Activated T-cell treated with anti-CD3 and anti-CD28 coated beads for 24 hours (primary cell): ENCODE measurements around the gene ADGRF5.
A peak's percentile ranks its signal among the peaks of the same experiment; 100 is the strongest.
"Not testable (repeated sequence)": the region's sequence is repeated elsewhere in the genome, so short reads cannot be mapped to it uniquely, and the experiment has no call there.

Source experiments
- DNase-seq: peaks from one replicate; pipeline ENCODE4 v3.0.0-alpha.2; 2020; ENCODE audit warnings: low read depth

Gene ADGRF5

DNA sequence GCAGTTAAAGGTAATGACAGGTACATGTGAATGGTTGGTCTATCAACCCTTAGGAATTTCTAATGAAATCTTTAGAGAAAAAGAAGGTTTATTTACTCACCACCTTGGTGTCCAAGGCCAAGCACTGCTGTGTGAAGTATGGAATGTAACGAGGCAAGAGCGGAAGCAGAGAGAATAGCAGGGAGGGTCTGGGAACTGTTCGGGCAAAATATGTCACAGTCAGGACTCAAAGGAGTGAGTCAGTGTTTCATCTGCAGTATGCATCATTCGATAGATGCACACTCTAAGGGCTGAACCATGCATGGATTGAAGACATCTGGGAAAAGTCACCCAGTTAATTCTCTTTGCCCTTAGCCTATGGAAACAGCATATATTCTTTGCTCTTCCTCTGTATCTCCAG, 33.2 kb downstream of the ADGRF5 start:
- no peak for DNase-seq

DNA sequence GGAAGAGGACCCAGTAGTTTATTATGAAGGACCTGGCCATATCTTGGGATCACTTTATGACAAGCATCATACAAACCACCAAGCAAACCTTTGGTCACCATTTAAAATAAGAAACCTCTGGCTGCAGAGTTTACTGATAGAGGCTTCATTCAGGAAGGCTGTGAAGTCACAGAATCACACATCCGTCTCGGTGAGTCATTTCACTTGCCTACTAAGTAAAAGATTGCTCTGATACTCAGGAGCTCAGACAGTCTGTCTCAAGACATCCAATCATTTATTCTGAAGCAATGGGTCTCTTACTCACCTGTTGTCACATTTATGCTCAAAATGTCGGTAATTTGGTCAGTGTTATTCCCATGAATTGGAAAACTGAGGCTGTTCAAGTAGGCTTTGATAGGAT, 33.7 kb downstream of the ADGRF5 start:
- DNase-seq = no peak

DNA sequence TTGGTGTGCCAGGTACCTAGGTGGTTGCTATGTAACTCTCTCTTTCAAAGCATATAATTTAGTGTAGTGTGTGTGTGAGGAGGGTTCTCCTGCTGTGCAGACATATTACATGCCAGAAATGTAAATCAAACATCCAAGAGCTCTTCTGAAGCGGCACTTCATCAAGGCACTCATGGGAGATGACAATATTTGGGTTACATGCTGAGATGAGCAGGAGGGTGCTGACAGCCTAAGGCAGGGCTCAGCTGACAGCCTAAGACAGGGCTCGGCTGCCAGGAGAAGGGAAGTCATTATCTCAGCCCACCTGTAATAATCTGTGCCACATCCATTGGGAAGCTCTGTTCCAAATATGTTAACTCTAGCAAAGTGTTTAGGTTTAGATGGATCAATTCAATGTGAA, 39.1 kb downstream of the ADGRF5 start:
- no peak for DNase-seq

DNA sequence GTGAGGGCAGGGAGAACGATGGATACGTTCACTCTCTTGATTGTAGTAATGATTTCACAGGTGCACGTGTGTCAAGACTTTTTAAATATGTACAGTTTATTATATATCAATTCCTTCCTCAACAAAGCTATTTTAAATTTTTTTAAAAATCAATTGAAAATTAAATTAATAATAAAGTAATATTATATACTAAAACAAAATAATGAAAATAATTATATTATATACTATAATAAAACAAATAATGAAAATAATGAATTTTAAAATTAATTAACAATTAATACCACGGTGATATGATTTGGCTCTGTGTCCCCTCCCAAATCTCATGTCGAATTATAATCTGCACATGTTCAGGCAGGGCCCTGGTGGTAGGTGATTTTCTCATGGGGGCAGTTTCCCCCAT, 42.7 kb downstream of the ADGRF5 start:
- DNase-seq = no peak

DNA sequence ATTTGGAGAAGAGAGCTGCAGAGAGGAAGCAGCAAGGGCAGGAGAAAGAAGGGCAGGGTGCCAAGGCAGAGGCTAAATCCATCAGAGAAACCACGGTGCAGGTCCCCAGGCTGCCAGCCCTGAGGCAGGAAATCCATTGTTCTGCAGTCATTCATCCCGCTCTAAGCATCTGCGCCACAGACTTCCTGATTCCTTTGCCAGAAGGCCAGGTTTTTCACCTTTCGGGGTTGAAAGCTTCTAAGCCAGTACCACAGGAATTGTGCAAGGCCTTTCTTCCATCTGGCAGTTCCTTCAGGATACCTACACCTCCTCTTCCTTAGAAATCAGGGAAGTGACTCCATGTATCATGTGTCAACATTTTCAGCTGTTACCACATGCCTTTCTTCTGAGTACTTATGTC, 45.6 kb downstream of the ADGRF5 start:
- DNase-seq = no peak

DNA sequence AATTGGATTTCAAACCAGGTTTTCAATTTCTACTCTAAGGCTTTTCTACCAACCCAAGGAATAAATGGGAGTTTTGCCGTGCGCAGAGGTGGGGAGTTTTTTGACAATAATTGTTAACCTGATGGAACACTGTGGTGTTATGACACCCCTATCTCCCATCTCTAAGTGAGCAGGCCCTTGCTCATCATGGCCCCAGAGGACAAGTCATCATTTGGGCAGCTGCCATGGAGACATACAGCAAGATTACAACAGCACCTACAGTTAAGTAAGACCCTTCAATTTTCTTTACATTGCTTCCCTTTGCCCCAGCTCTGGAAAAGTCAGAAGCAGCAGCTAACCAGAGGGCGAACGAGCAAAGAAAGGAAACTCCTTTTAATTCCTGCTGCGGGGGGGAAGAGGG, 54.3 kb downstream of the ADGRF5 start:
- DNase-seq = no peak

DNA sequence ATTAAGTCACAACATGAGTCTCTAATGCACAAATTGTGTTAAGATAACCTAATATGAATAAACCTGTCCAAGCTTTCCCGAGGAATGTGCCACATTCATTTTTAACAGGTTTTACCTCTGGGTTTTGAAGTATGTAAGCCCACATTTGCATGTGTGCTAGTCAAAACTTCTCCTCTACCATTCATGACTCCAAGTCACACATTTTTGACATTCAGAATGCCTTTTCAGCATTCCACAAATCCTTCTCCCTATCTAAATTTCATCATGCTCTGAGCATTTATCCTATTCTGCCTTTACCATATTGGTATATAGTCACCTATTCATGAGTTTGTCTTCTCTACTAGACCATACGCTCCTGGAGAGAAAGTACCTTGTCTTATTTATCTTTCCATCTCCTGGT, 56.5 kb downstream of the ADGRF5 start:
- DNase-seq = no peak

DNA sequence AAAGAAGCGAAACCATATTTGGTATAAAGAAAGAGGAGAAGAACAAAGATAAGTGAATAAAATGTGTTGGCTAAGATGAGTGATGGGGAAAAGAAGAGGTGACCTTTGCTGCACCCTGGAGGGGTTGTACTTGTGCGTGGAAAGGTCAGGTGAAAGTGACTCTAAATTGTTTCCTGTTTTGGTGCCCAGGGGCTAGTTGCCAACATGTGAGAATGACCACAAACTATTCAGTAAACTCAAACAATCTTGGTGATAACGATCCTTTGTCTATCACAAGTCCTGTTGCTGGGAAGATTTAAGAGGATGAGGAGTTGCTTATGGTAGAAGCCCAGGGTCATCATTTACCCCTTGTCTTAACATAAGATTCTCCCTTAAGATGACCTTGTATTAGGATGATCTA, 57.9 kb downstream of the ADGRF5 start:
- no peak for DNase-seq

DNA sequence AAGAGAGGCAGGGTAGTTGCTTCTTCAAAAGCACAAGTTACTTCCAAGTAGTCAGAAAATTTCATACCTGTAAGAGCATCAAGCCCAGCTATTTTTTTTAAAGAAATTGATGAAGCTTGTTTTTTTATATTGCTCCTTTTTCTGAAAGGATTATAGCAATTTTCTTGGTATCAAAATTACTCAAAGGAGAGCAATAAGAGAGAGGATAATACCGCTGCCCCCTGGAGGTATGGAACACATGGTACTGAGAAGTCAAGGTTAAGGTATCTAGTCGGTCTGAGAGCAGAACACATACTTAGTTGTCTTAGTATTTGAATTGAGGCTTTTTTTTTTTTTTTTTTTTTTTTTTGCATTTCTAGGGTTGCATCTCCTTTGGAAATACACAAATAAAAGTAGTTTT, 59.4 kb downstream of the ADGRF5 start:
- DNase-seq = no peak

DNA sequence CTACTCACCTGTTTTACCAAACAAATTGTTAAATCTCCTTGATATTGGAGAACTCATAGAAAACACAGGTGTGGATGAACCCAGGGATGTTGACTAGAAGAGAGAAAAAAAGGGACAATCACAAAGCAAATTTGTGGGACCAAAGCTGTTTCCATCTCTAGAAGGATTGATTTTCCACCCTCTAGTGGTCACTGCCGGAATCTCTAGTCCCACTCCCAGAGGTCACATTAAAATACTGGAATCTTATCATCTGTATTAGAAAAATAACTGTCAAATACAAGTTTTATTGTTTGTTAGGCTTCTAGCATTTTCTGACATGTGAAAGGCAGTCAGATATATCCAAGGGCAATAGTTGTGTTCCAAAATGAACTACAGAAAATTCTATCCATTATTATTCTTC, 65.8 kb downstream of the ADGRF5 start:
- DNase-seq = not testable (repeated sequence)

DNA sequence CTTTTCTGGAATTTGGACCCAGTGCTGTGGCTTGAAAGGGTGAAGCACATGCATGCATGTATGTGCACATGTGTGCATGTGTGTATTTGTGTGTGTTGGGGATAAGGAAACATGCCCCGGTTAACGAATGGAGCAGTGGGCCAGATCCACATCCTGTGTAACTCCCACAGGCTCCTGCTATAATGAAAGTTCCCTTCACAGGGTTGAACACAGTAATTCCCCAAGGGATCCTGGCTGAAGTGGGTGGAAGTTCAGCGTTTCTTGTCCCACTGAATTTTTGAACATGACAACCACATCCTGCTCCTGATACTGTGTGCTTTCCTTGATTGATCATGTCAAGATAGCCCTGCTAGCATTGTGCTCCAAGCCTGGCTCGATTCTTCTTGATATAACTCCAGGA, 70.2 kb downstream of the ADGRF5 start:
- DNase-seq = not testable (repeated sequence)

DNA sequence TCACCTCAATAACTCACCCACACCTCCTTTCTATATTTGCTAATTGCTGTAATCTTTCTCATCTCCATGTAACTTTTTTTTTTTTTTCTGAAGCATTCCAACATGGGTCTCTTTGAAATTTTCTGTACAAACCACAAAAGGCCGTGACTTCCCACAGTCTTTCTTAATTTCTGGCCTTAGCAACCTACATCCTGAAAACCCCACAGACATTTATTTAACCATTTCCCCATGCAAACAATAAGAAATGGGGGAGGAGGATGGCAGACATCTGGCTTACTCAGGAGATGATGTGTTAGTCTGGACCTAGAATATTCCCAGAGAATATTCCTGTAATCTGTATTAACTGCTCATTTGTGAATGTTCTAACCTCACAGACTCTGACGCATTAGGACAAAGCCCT, 70.9 kb downstream of the ADGRF5 start:
- no peak for DNase-seq

DNA sequence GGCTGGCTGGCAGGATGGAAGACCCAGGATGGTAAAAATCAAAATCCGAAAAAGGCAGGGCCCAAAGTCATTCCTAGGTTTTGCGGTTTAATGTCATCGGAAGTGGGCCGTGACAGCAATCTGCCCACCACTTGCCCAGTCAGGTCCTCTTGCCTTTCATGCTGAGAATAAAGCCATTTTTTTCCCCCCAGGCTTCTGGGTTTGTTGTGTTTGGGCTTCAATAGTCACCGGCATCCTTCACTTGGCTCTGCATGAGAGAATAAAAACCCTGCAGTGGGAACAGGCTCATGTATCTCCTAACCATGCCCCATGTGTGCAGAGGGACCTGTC, 72.4 kb downstream of the ADGRF5 start:
- no peak for DNase-seq

DNA sequence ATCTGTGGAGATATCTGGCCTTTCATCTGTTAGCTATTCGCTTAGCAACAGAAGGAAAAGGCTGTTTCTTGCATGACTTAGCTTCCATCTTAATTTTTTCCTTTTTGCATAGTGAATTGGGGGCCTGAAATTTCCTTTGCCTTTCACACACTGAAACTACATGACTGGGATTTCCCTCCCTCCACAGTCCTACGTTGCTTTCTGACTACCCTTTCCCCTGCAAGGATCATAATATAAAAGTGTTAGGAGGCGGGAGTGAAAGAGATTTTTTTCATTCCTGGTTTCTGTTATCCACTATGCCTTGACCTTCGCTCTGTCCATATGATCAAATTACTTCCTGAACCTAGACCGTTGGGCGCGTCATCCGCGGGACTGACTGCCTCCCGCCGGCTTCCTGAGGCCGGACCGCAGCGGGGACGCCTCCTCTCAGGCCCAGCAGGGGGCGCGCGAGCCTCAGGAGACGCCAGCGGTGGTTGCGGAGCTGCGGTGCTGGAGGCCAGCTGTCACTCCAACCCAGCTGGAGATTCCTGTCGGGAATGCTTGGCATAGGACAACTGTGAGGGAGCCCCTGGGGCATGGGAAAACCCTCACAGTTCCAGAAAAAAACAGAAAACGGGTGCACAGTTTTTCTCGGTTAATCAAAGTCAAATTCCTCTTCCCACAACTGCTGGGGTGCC, 72.9 kb downstream of the ADGRF5 start:
- DNase-seq = peak; percentile 53

DNA sequence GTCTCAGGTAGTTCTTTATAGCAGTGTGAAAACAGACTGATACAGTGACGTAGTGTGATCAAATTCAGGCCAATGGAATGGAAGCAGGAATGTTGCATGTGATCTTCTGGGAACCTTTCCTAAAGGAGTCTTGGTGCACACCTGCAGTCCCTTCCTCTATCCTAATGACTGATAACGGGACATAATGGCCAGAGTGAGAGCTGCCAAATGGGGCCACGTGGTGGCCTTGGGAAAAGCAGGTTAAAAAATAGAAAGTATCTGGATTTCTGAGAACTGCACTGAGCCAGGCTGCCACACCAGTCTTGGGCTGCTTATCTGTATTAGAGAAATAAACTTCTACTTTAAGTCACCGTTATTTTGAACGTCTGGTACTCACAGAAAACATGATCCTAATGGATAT, 76.6 kb downstream of the ADGRF5 start:
- no peak for DNase-seq

DNA sequence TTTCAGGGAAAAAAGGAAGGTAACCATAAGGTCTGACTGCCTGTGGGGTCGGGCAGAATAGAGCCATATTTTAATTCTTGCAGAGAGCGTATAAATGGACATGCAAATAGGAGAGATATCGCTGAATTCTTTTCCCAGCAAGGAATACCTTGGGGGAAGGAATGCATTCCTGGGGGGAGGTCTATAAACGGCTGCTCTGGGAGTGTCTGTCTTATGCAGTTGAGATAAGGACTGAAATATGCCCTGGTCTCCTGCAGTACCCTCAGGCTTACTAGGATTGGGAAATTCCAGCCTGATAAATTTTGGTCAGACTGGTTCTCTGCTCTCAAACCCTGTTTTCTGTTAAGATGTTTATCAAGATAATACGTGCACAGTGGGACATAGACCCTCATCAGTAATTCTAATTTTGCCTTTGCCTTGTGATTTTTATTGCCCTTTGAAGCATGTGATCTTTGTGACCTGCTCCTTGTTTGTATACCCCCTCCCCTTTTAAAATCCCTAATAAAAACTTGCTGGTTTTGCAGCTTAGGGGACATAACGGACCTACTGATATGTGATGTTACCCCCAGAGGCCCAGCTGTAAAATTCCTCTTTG, 79.4 kb downstream of the ADGRF5 start:
- DNase-seq = not testable (repeated sequence)

DNA sequence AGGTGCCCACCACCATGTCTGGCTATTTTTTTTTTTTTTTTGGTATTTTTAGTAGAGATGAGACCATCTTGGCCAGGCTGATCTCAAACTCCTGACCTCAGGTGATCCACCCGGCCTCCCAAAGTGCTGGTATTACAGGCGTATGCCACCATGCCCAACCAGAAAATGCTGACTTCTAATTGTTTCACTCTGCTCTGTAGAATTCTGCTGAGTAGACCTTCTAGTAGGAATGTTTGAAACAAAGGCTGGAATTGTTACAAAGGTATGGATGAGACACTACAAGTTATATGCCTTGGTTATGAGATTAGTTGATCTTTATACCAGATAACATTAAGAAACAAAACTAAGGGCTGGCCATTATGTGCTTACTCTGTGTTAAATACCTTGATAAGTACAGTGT, 83.7 kb downstream of the ADGRF5 start:
- DNase-seq = no peak

DNA sequence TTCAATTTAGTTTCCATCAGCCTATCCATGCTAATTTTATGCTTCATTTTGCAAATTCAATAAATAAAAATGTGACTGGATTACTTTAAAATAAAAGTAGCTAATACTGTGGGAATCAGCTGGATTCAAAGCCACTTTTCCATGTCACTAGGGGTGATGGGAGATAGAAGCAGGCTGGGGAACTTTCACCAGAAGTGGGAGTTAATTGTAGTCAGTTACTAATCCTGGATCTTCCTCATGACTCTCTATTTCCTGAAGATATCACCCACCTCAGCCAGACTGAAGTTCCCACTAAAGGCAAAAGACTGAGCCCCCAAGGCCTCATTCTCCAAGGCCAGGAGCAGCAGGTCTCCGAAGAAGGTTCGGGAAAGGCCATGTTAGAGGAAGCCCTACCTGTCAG, 86.7 kb downstream of the ADGRF5 start:
- DNase-seq = not testable (repeated sequence)

DNA sequence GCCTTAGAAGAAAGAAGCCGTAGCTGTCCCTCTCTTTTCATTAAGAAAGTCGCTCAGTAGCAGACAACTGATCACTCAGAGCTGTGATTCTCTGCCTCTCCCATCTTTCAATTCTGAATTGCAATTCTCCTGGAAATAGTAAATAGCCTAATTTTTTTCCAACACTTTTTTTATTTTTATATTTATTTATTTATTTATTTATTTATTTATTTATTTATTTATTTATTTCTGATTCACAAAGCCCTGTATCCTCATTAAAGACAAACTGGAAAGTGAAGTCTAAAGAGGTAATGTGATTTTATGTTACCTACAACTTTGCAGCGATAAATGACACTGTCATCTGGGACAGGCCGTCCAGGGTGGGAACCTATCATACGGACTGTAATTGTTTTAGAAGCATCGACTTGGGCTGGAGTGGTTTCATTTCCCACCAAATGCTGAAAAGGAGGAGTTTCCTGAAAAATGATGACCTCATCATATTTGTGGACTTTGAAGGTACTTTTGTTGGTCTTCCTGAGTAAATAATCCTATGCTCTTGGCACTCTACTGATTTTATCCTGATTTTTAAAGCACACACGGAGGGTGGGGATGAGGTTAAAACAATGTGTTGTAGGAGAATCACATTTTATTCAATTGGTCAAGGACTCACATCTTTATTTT, 87.4 kb downstream of the ADGRF5 start:
- DNase-seq = not testable (repeated sequence)

DNA sequence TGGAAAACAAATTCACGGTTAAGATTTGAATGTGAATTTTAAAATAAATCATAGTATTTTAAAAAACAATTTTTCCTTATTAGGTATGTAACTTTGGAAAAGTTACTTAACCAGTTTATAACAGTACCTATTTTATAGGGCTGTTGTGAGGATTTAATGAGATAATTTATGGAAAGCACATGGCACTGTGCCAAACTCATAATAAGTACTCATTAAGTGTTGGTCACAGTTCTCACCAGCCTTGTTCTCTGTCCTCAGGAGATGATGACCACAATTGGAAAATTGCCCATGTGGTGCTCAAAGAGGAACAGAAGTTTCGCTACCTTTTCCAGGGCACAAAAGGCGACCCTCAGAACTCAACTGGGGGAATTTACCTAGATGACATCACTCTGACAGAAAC, 88.9 kb downstream of the ADGRF5 start:
- DNase-seq = no peak

DNA sequence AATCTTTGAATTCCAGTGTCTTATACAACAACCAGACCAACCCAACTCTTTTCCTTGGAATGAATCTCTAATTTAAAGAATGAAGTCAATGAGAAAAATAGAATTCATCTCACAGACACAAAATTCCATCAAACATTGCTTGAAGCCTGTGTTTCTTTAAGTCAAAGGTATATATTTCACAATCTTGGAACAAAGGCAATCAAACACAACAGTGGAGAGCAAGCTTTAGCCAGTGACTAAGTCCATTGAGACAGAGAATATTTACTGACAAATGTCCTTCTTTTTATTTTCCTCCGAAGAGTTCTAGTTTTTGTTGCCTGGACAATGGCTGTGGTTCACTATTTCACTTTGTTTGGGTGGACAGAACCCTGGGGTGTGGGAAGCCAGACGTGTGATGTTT, 92.8 kb downstream of the ADGRF5 start:
- no peak for DNase-seq

DNA sequence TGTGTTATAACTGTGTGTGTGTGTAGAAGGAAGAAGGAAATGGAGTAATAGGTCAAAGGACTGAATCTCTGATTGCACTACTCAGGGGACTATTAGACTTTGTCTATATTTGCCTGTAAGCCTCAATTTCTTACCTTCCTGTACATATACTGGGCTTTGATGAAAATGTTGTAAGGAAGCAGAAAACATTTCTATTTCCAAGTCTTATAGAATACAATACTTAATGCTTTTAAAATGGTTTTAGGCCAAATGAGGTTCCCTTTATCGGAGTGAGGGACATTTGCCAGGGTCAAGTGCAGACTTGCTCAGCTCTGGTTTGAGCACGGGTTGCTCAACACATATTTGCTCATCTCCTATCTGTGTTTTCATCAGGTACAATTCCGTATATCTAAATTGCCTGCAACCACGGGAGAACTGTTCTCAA, 100.3 kb downstream of the ADGRF5 start:
- no peak for DNase-seq

DNA sequence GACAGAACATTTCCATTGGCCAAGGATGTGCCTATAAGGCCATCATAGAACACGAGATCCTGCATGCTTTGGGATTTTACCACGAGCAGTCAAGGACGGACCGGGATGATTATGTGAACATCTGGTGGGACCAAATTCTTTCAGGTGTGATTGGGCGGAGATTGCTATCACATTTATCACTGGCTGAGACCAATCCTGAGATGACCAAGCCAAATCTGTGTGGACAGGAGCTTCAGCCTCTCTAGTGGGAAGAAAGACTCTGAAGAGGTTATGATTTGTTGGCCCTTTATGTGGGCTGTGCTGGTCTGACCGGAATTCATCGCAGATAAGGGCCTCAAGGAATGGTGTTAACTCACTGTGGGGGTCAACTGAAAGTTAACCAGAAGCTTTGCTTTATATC, 102.2 kb downstream of the ADGRF5 start:
- DNase-seq = no peak

DNA sequence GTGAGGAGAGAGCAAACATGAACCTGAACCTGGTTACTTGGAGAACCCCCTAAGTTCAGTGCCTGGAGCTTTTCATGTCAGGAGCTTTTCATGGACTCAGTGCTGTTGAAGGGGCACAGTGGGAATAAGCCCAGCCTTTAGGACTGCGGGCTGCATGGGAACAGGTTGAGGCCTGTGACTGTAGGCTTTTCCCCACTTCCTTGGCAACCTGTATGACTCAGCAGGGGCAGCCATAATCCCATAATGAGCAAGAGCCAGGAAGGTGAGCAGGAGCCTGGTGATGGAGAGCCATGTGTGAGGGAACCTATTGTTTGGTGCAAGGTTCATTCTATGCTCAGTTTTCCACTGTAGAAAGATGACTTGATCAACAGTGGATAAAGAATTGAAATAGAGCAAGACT, 105.1 kb downstream of the ADGRF5 start:
- DNase-seq = no peak
